ENCODE measurements around the gene RABGEF1.

GRCh38 chr7:66800591-66800990 is 60.1 kb downstream of the RABGEF1 start:
- TF ChIP-seq CTCF (IDR thresholded peaks at IDR 0.05) (no peak), POLR2A (IDR thresholded peaks at IDR 0.05) (no peak)
